ENCODE data around the gene VPS8. TPM values are rescaled to one million over a fixed set of nuclear protein-coding genes. Genes with fewer than 3 reads are reported as not detected.
"Not testable (repeated sequence)": the region's sequence is repeated elsewhere in the genome, so short reads cannot be mapped to it uniquely, and the experiment has no call there.

VPS8 gene
- total RNA-seq, 4 donors from 2014 or later = 76.5 to 281 (median 163) TPM

DNA sequence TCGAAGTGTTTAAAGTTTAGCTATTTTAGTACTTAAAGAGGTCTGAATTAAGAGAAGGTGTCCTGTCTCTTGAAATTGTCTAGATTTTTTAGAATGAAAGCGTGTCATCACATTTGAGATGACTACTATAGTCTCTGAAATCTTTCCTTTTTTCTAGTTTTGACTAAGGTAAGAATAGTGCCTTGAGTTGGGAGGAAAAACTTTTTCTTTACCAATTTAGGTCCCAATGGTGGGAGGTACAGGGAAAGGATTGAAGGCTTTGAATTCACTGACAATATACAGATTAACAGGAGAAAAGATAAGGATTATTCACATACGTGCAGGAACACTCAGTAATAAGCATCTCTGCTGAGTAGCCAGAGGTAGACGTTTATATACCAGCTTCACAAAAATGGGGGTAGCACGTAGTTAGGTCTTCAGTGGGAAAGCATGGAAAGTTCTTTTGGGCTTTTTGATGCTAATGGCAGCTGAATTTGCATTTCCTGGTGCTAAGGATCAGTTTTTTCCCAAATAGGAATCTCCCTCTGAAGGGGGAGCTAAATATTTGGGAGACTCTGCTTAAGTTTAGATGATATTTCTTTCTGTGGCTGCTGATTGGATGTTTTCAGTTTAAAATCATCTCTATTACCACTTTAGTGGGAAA is 88.1 kb downstream of the VPS8 start:
- Histone ChIP-seq H3K9me3 (no peaks in the 10 kb centered on the region), H3K27me3 (no peaks in the 10 kb centered on the region), H3K4me1 (no peaks in the 10 kb centered on the region), H3K36me3 (no peaks in the 10 kb centered on the region), H3K4me3 (no peak overlapping the region), H3K27ac (no peak overlapping the region)
- intact Hi-C loops (cut with DNase I; ENCODE audit: low total_unique reads) = no loop called here
- DNase-seq = no peak
- TF ChIP-seq POLR2A (IDR thresholded peaks at IDR 0.05) = no peak
- TF ChIP-seq, protein P1, sequence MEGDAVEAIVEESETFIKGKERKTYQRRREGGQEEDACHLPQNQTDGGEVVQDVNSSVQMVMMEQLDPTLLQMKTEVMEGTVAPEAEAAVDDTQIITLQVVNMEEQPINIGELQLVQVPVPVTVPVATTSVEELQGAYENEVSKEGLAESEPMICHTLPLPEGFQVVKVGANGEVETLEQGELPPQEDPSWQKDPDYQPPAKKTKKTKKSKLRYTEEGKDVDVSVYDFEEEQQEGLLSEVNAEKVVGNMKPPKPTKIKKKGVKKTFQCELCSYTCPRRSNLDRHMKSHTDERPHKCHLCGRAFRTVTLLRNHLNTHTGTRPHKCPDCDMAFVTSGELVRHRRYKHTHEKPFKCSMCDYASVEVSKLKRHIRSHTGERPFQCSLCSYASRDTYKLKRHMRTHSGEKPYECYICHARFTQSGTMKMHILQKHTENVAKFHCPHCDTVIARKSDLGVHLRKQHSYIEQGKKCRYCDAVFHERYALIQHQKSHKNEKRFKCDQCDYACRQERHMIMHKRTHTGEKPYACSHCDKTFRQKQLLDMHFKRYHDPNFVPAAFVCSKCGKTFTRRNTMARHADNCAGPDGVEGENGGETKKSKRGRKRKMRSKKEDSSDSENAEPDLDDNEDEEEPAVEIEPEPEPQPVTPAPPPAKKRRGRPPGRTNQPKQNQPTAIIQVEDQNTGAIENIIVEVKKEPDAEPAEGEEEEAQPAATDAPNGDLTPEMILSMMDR (IDR thresholded peaks at IDR 0.05) = no peak

DNA sequence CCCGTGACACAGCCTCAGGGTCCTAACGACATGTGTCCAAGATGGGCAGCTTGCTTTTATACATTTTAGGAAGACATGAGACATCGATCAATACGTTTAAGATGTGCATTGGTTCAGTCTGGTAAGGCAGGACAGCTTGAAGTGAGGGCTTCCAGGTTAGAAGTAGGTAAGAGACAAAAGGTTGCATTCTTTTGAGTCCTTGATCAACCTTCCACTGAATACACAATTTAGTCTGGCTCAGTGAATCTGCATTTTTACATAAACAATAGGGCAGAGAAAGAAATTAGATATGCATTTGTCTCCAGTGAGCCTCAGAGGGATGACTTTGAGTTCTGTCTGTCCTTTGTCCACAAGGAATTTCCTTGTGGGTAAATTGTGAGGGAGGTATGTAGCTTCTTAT is 95.1 kb downstream of the VPS8 start:
- H3K27me3 ChIP-seq; H3K9me3 ChIP-seq; DNase-seq; intact Hi-C loops (cut with DNase I; ENCODE audit: low total_unique reads); H3K27ac ChIP-seq; H3K4me1 ChIP-seq; H3K4me3 ChIP-seq; H3K36me3 ChIP-seq: not testable (repeated sequence)

DNA sequence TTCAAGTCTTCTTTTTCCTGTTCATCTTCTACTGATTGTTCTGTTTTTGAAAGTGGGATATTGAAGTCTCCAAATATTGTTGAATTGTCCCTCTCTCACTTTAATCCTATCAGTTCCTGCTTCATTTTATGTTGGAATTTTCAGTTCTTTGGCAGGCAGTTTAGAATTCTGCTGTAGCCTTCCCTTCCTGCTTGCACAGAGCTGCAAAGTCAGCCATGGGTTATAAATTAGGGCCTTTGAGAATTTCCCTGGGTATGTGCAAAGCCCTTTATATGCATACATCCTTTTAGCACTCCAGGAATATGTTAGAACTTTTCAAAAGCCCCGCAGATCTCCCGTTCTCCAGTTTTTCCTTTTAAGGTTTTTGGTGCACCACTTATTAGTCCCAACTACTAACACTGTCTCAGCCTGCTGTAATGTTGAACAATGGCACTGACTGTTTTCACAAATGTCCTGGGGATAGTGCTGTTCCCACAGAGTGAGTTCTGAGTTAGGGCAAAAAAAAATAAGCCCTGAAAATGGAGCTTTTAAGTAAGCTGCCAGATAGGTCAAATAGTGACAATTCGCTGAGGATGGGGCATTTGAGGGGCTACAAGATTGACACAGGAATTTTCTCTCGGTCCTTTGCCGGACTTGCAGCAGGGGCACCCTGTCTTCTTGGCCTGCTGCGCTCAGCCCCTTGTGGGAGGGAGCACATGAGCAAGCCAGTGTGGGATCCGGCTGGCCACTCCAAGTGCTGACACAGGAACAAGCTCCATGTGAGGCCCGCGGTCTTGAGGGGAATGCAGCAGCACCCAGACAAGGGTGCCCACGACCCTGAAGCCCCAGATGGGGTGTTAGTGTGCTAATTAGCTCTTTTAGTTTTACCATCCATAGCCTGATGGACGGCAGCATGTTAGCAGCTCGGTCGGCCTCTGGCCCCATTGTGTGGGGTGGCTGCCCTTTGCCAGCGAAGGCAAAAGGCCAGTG is 96.0 kb downstream of the VPS8 start:
- Histone ChIP-seq H3K27ac (no peak overlapping the region), H3K27me3 (no peaks in the 10 kb centered on the region), H3K4me1 (no peaks in the 10 kb centered on the region), H3K9me3 (no peaks in the 10 kb centered on the region), H3K4me3 (no peak overlapping the region), H3K36me3 (no peaks in the 10 kb centered on the region)
- intact Hi-C loops (cut with DNase I; ENCODE audit: low total_unique reads) = no loop called here
- no peak for DNase-seq
- no peak for TF ChIP-seq POLR2A (IDR thresholded peaks at IDR 0.05)
- TF ChIP-seq, protein P1 (IDR thresholded peaks at IDR 0.05) = no peak

DNA sequence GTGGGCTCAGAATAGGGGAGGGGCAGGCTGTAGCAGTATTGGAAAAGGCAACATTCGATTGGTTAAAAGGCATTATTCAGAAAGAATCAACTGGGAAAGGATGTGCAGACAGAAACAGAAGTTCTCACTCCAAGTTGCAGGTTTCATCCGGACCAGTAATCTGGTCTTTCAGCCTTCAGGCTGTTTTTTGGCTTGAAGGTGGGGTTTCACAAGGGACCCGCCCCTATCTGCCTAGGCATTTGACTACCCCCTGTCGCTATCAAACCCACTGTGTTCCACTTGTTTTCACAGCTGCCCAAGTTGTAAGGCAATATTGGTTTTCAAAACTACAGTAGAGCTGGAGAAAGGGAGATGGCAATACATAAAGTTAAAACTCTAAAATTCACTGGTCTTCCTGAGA is 96.9 kb downstream of the VPS8 start:
- Histone ChIP-seq H3K27me3 (no peaks in the 10 kb centered on the region), H3K27ac (no peak overlapping the region), H3K36me3 (no peaks in the 10 kb centered on the region), H3K9me3 (no peaks in the 10 kb centered on the region), H3K4me3 (no peak overlapping the region), H3K4me1 (no peaks in the 10 kb centered on the region)
- no peak for DNase-seq
- TF ChIP-seq POLR2A (IDR thresholded peaks at IDR 0.05) = no peak
- TF ChIP-seq, protein P1 (IDR thresholded peaks at IDR 0.05) = no peak
- intact Hi-C loops (cut with DNase I; ENCODE audit: low total_unique reads) = no loop called here

DNA sequence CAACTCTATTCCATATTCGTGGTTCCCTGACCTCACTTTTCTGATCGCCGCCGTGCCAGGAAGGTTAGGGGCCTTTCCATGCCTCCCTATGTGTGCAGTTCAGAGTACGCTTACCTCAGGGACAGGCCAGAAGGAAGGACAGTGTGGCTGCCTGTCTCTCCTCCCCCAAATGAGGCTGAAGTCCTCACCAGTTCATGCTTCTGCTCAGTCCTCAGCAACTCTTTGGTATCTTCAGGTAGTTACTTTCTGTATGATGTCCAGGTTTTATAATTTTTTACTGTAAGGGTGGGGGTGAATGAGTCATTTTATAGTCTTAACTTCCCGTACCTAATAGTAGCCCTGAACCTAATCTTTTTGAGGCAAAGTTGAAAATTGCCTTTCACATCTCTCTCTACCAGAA is 98.7 kb downstream of the VPS8 start:
- Histone ChIP-seq H3K36me3 (no peaks in the 10 kb centered on the region), H3K27me3 (no peaks in the 10 kb centered on the region), H3K27ac (no peak overlapping the region), H3K4me1 (no peaks in the 10 kb centered on the region), H3K9me3 (no peaks in the 10 kb centered on the region), H3K4me3 (no peak overlapping the region)
- DNase-seq = no peak
- TF ChIP-seq, protein P1 (IDR thresholded peaks at IDR 0.05) = no peak
- no peak for TF ChIP-seq POLR2A (IDR thresholded peaks at IDR 0.05)
- intact Hi-C loops (cut with DNase I; ENCODE audit: low total_unique reads) = no loop called here
